ENCODE data around the gene OR10G7. TPM values are rescaled to one million over a fixed set of nuclear protein-coding genes. Genes with fewer than 3 reads are reported as not detected.

OR10G7 gene
- total and polyA plus RNA-seq, 10 of the 15 experiments (the other 5 are each of a cell fraction or from before 2014, with no cell fraction given) = not detected

GRCh38 chr11:124039557-124039956 lies 1.6 kb downstream of the OR10G7 start (continued):
- TF ChIP-seq ZNF622 (IDR thresholded peaks at IDR 0.05) (no peak), SP1 (IDR thresholded peaks at IDR 0.05; ENCODE audit: low read depth, low read length) (no peak), RELB (IDR thresholded peaks at IDR 0.05; ENCODE audit: low read depth) (no peak), NR2C2 (IDR thresholded peaks at IDR 0.05; ENCODE audit: borderline replicate concordance, control insufficient read depth, insufficient read length, low read depth) (no peak)

GRCh38 chr11:124036666-124037065 lies 4.5 kb downstream of the OR10G7 start:
- Histone ChIP-seq H3K9me3 (replicated peaks; ENCODE audit: control insufficient read depth, insufficient read depth, low read length) (no peaks in the 10 kb centered on the region), H3K27ac (ENCODE audit: control insufficient read depth, insufficient read depth) (no peak overlapping the region), H4K20me1 (ENCODE audit: control insufficient read depth, insufficient read depth) (no peaks in the 10 kb centered on the region), H3K4me2 (ENCODE audit: control insufficient read depth, insufficient read depth) (no peak overlapping the region), H3K36me3 (ENCODE audit: control insufficient read depth in 2 of 2, insufficient read depth in 2 of 2, low read length in 1 of 2) (no peaks in the 10 kb centered on the region), H3K79me2 (ENCODE audit: control insufficient read depth, insufficient read depth, low read length) (no peaks in the 10 kb centered on the region), H3K4me1 (ENCODE audit: control insufficient read depth, insufficient read depth, low read length) (no peaks in the 10 kb centered on the region), H3K27me3 (replicated peaks in 1 of 2; ENCODE audit: control insufficient read depth in 2 of 2, insufficient read depth in 2 of 2, low read length in 1 of 2) (0 out of 4 replicates have a peak, but pooled peaks cover 0 to 3% of the 10 kb centered on the region in 2 experiments), H3K4me3 (no peak overlapping the region), H2AFZ (ENCODE audit: control insufficient read depth, low read depth, low read length) (no peak overlapping the region), H3K9ac (ENCODE audit: control insufficient read depth, insufficient read depth, low read length) (no peak overlapping the region)
- ChIA-PET POLR2A (interaction anchor here (0.6 kb wide), 1 partner anchor 40 kb away, joined by 9 read pairs; no protein-coding TSS in a partner anchor), SMC1A (ENCODE audit: uncharacterized antibody, unreplicated experiment) (no interaction called here), CTCF (no interaction called here), RAD21 (ENCODE audit: unreplicated experiment) (no interaction called here)
- no peak for DNase-seq (ENCODE audit: low read depth, low spot score)
- 44% methylated on average over 1 of the region's 1 CpG for WGBS (ENCODE audit: insufficient coverage, insufficient replicate concordance, low lambda C conversion rate, missing lambda C conversion rate)
- no peak for ATAC-seq
- TF ChIP-seq IRF4 (IDR thresholded peaks at IDR 0.05; ENCODE audit: low read depth, low read length) (no peak), CREB1 (IDR thresholded peaks at IDR 0.05; ENCODE audit: low read depth) (no peak), MEF2B (IDR thresholded peaks at IDR 0.05; ENCODE audit: partially characterized antibody, poor library complexity, severe bottlenecking) (no peak), EED (IDR thresholded peaks at IDR 0.05; ENCODE audit: low read depth) (no peak)
- intact Hi-C loops (cut with micrococcal nuclease; ENCODE audit: unreplicated experiment) (no loop called here), in situ Hi-C loops (cut with MboI) (no loop called here)
- FAIRE-seq = no peak
- BruUV-seq (replicated peaks) = no TSS peak
